SU-DHL-6 (cell line): ENCODE measurements around the gene C3AR1.

ENCODE experiments used
- EZH2phosphoT487 ChIP-seq: fragments of 200-600 bp; sonication (generic), shearing (Covaris generic); conservative IDR thresholded peaks from 2 replicates; pipeline ENCODE4 v1.6.1; 2018; ENCODE audit warnings: mild to moderate bottlenecking, antibody characterized with exemption, low read length, moderate library complexity, mixed read lengths
- TF ChIP-seq, protein P1 (sequence below): fragments of 200-600 bp; sonication (generic); IDR thresholded peaks from one replicate; pipeline ENCODE4 v1.5.1; 2017; ENCODE audit warnings: antibody characterized with exemption, mild to moderate bottlenecking, low read length, moderate library complexity; ENCODE audit not compliant: insufficient read depth, poor library complexity, severe bottlenecking

- TF ChIP-seq, protein P1, sequence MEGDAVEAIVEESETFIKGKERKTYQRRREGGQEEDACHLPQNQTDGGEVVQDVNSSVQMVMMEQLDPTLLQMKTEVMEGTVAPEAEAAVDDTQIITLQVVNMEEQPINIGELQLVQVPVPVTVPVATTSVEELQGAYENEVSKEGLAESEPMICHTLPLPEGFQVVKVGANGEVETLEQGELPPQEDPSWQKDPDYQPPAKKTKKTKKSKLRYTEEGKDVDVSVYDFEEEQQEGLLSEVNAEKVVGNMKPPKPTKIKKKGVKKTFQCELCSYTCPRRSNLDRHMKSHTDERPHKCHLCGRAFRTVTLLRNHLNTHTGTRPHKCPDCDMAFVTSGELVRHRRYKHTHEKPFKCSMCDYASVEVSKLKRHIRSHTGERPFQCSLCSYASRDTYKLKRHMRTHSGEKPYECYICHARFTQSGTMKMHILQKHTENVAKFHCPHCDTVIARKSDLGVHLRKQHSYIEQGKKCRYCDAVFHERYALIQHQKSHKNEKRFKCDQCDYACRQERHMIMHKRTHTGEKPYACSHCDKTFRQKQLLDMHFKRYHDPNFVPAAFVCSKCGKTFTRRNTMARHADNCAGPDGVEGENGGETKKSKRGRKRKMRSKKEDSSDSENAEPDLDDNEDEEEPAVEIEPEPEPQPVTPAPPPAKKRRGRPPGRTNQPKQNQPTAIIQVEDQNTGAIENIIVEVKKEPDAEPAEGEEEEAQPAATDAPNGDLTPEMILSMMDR = no peak
- no peak for TF ChIP-seq EZH2phosphoT487
Observed at GRCh38 chr12:8057839-8058238, 8.3 kb downstream of the C3AR1 start.
